Measurements from ENCODE around the gene NRXN3. TPM values are rescaled to one million over a fixed set of nuclear protein-coding genes. Genes with fewer than 3 reads are reported as not detected.

The NRXN3 gene
- polyA plus RNA-seq, 1 donor from 2014 or later: 110 TPM

- peak overlapping the region; percentile 52 for H3K27ac ChIP-seq (ENCODE audit: low read length)
These were observed 1163.0 kb downstream of the NRXN3 start for GRCh38 chr14:79333198-79333546.

GRCh38 chr14:79334272-79334671 is 1164.1 kb downstream of the NRXN3 start:
- H3K4me3 ChIP-seq (ENCODE audit: low read length): no peak overlapping the region
- peak overlapping the region; percentile 52 for H3K27ac ChIP-seq (ENCODE audit: low read length)
- no peaks in the 10 kb centered on the region for H3K9me2 ChIP-seq (ENCODE audit: insufficient read depth, low read length)
- H3K4me2 ChIP-seq (ENCODE audit: low read length): peak overlapping the region; percentile 35
- no peak overlapping the region for H2AFZ ChIP-seq (ENCODE audit: low read depth, low read length)
- H4K20me1 ChIP-seq (ENCODE audit: insufficient read depth): no peaks in the 10 kb centered on the region
- no peaks in the 10 kb centered on the region for H3K9me3 ChIP-seq (ENCODE audit: low read length)
- H3K79me2 ChIP-seq (replicated peaks; ENCODE audit: insufficient read depth, low read length): peaks cover 14% of the 10 kb centered on the region
- no peaks in the 10 kb centered on the region for H3K27me3 ChIP-seq (ENCODE audit: insufficient read depth, low read depth, low read length)
- H3K36me3 ChIP-seq (ENCODE audit: insufficient read depth, low read length): no peaks in the 10 kb centered on the region
- TF ChIP-seq CTCF (IDR thresholded peaks at IDR 0.05; ENCODE audit: poor library complexity, severe bottlenecking) (no peak), REST (IDR thresholded peaks at IDR 0.05; ENCODE audit: borderline replicate concordance) (peak; percentile 98), POLR2AphosphoS5 (IDR thresholded peaks at IDR 0.05) (peak; percentile 96), EP300 (conservative IDR thresholded peaks at IDR 0.05; ENCODE audit: poor library complexity, severe bottlenecking) (peak; percentile 48)
- H3K9ac ChIP-seq (ENCODE audit: low read length): no peak overlapping the region
- peaks cover 16% of the 10 kb centered on the region for H3F3A ChIP-seq (ENCODE audit: insufficient read depth, low read length, poor library complexity, severe bottlenecking)

More at GRCh38 chr14:79333198-79333546, 1163.0 kb downstream of the NRXN3 start:
- H3K9me2 ChIP-seq (ENCODE audit: insufficient read depth, low read length): no peaks in the 10 kb centered on the region
- H3K4me2 ChIP-seq (ENCODE audit: low read length): no peak overlapping the region
- H4K20me1 ChIP-seq (ENCODE audit: insufficient read depth): no peaks in the 10 kb centered on the region
- H3K79me2 ChIP-seq (replicated peaks; ENCODE audit: insufficient read depth, low read length): peaks cover 14% of the 10 kb centered on the region
- no peaks in the 10 kb centered on the region for H3K27me3 ChIP-seq (ENCODE audit: insufficient read depth, low read depth, low read length)
- TF ChIP-seq RAD21 (conservative IDR thresholded peaks at IDR 0.05) (no peak), EZH2 (IDR thresholded peaks at IDR 0.05; ENCODE audit: borderline replicate concordance, insufficient read depth, low read length, poor library complexity, severe bottlenecking) (no peak), CTCF (IDR thresholded peaks at IDR 0.05; ENCODE audit: poor library complexity, severe bottlenecking) (no peak), POLR2AphosphoS5 (IDR thresholded peaks at IDR 0.05) (no peak), REST (IDR thresholded peaks at IDR 0.05; ENCODE audit: borderline replicate concordance) (no peak), SMC3 (conservative IDR thresholded peaks at IDR 0.05; ENCODE audit: poor library complexity) (no peak), EP300 (conservative IDR thresholded peaks at IDR 0.05; ENCODE audit: poor library complexity, severe bottlenecking) (no peak), TAF1 (IDR thresholded peaks at IDR 0.05; ENCODE audit: low read depth) (no peak), MXI1 (conservative IDR thresholded peaks at IDR 0.05; ENCODE audit: poor library complexity, severe bottlenecking) (no peak)
- H3K4me3 ChIP-seq (ENCODE audit: low read length): peak overlapping the region; percentile 19
- no peaks in the 10 kb centered on the region for H3K9me3 ChIP-seq (ENCODE audit: low read length)
- no peak overlapping the region for H3K9ac ChIP-seq (ENCODE audit: low read length)
- H3F3A ChIP-seq (ENCODE audit: insufficient read depth, low read length, poor library complexity, severe bottlenecking): peaks cover 16% of the 10 kb centered on the region
- no peaks in the 10 kb centered on the region for H3K36me3 ChIP-seq (ENCODE audit: insufficient read depth, low read length)
- H2AFZ ChIP-seq (ENCODE audit: low read depth, low read length): no peak overlapping the region
